Trophoblast cell (in vitro differentiated cells and primary cell): ENCODE results near the gene ZNF277.

Experiments
- DNase-seq, 2 donors: peaks; one replicate each; pipeline ENCODE4 v3.0.0-alpha.2; 2016
- H2AFZ ChIP-seq: 2 replicates; pipeline ENCODE4 v1.6.1; 2013; ENCODE audit warnings: low read length, moderate library complexity, mild to moderate bottlenecking; ENCODE audit not compliant: insufficient read depth, poor library complexity
- H2AK5ac ChIP-seq: 2 replicates; pipeline ENCODE4 v1.6.1; 2013; ENCODE audit warnings: mild to moderate bottlenecking, low read length
- H2BK120ac ChIP-seq: 2 replicates; pipeline ENCODE4 v1.6.1; 2013; ENCODE audit warnings: low read length, mild to moderate bottlenecking, moderate library complexity; ENCODE audit not compliant: insufficient read depth, poor library complexity
- H2BK12ac ChIP-seq: 2 replicates; pipeline ENCODE4 v1.6.1; 2013; ENCODE audit warnings: mild to moderate bottlenecking, low read length, moderate library complexity
- H2BK5ac ChIP-seq: 2 replicates; pipeline ENCODE4 v1.6.1; 2013; ENCODE audit warnings: low read length, low read depth, moderate library complexity, mild to moderate bottlenecking; ENCODE audit not compliant: poor library complexity
- H3K14ac ChIP-seq: 2 replicates; pipeline ENCODE4 v1.6.1; 2013; ENCODE audit warnings: mild to moderate bottlenecking, low read length
- H3K18ac ChIP-seq: 2 replicates; pipeline ENCODE4 v1.6.1; 2013; ENCODE audit warnings: mild to moderate bottlenecking, low read length
- H3K23ac ChIP-seq: 2 replicates; pipeline ENCODE4 v1.6.1; 2013; ENCODE audit warnings: low read length
- H3K27ac ChIP-seq: 2 replicates; pipeline ENCODE4 v1.5.1; 2013; ENCODE audit warnings: low read depth, mild to moderate bottlenecking, inconsistent platforms, low read length, moderate library complexity
- H3K27me3 ChIP-seq: 2 replicates; pipeline ENCODE4 v1.6.1; 2013; ENCODE audit warnings: inconsistent platforms, mild to moderate bottlenecking, low read length, moderate library complexity; ENCODE audit not compliant: insufficient read depth
- H3K36me3 ChIP-seq, 2 experiments: 1 replicate in 1 of 2; 2 replicates in 1 of 2; pipeline ENCODE4 v1.6.1; 2013; ENCODE audit warnings: low read length in 2 of 2, mild to moderate bottlenecking in 2 of 2, moderate library complexity in 1 of 2; ENCODE audit not compliant: insufficient read depth in 2 of 2, control insufficient read depth in 1 of 2
- H3K4ac ChIP-seq: 2 replicates; pipeline ENCODE4 v1.6.1; 2013; ENCODE audit warnings: low read depth, mild to moderate bottlenecking, low read length, moderate library complexity
- H3K4me1 ChIP-seq, 2 experiments: 1 replicate in 1 of 2; 2 replicates in 1 of 2; pipeline ENCODE4 v1.6.1; 2013; ENCODE audit warnings: low read length in 2 of 2, mild to moderate bottlenecking in 2 of 2, moderate library complexity in 1 of 2; ENCODE audit not compliant: insufficient read depth in 2 of 2, control insufficient read depth in 1 of 2
- H3K4me2 ChIP-seq: 2 replicates; pipeline ENCODE4 v1.6.1; 2013; ENCODE audit warnings: inconsistent platforms, mild to moderate bottlenecking, low read length, moderate library complexity
- H3K4me3 ChIP-seq: 2 replicates; pipeline ENCODE4 v1.5.1; 2013; ENCODE audit warnings: mild to moderate bottlenecking, low read depth, low read length, inconsistent platforms
- H3K79me1 ChIP-seq: one replicate; pipeline ENCODE4 v1.6.1; 2013; ENCODE audit warnings: low read length
- H3K79me2 ChIP-seq: 2 replicates; pipeline ENCODE4 v1.6.1; 2013; ENCODE audit warnings: low read length, mild to moderate bottlenecking; ENCODE audit not compliant: control insufficient read depth, insufficient read depth, poor library complexity
- H3K9ac ChIP-seq: 2 replicates; pipeline ENCODE4 v1.6.1; 2013; ENCODE audit warnings: mild to moderate bottlenecking, low read length
- H3K9me3 ChIP-seq: 2 replicates; pipeline ENCODE4 v1.6.1; 2013; ENCODE audit warnings: low read depth, mild to moderate bottlenecking, control low read depth, inconsistent platforms, low read length; ENCODE audit not compliant: insufficient read depth
- H4K12ac ChIP-seq: 2 replicates; pipeline ENCODE4 v1.6.1; 2013; ENCODE audit warnings: low read depth, mild to moderate bottlenecking, low read length, moderate library complexity
- H4K8ac ChIP-seq: 2 replicates; pipeline ENCODE4 v1.6.1; 2013; ENCODE audit warnings: low read depth, mild to moderate bottlenecking, low read length, moderate library complexity
- H4K91ac ChIP-seq: one replicate; pipeline ENCODE4 v1.6.1; 2013; ENCODE audit warnings: low read depth, mild to moderate bottlenecking, low read length, moderate library complexity
- WGBS: extraction: QIAGEN DNeasy Blood & Tissue Kit; methylation state at CpG from one replicate; pipeline ENCODE4 v1.1.7; 2013; ENCODE audit warnings: missing lambda C conversion rate; ENCODE audit not compliant: insufficient read length, insufficient coverage; ENCODE audit errors: extremely low coverage; 5-methylcytosine and 5-hydroxymethylcytosine counted together

ZNF277 gene

DNA sequence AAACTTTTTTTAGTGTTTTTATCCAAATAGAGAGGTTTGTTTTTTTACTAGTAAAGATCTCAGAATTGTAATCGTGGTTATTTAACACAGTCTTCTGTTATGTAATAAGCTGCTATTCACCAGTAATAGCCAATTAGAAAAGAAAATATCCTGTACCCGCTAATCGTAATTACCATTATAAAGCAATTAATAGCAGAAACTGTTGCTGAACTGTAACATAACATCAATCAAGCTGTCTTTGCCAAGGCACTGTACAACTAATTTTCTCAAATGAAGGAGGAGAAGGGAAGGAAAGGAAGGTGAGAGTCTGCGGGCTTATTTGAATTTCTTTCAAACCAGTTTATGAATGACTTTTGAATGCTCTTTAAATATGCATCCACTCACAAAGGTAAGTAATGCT lies 9.3 kb downstream of the ZNF277 start:
- H2AK5ac ChIP-seq, result no peak overlapping the region
- no peak overlapping the region for H3K14ac ChIP-seq
- peaks cover 3% of the 10 kb centered on the region for H3K79me2 ChIP-seq
- no peak overlapping the region for H3K9ac ChIP-seq
- no peak overlapping the region for H3K4ac ChIP-seq
- H3K79me1 ChIP-seq, result no peaks in the 10 kb centered on the region
- no peak overlapping the region for H3K18ac ChIP-seq
- H3K36me3 ChIP-seq, result no peaks in the 10 kb centered on the region
- no peak overlapping the region for H2BK5ac ChIP-seq
- no peak overlapping the region for H2BK12ac ChIP-seq
- no peak for DNase-seq
- H3K27me3 ChIP-seq, result no peaks in the 10 kb centered on the region
- H4K8ac ChIP-seq, result no peak overlapping the region
- no peak overlapping the region for H3K23ac ChIP-seq
- WGBS, result no CpG with 5 or more reads among the region's 4 CpGs
- no peak overlapping the region for H2AFZ ChIP-seq
- no peaks in the 10 kb centered on the region for H3K9me3 ChIP-seq
- H3K27ac ChIP-seq, result no peak overlapping the region
- peaks cover 0 to 2% of the 10 kb centered on the region in 2 experiments for H3K4me1 ChIP-seq
- H4K12ac ChIP-seq, result no peak overlapping the region
- H4K91ac ChIP-seq, result no peak overlapping the region
- no peak overlapping the region for H3K4me3 ChIP-seq
- H2BK120ac ChIP-seq, result no peak overlapping the region
- no peak overlapping the region for H3K4me2 ChIP-seq

DNA sequence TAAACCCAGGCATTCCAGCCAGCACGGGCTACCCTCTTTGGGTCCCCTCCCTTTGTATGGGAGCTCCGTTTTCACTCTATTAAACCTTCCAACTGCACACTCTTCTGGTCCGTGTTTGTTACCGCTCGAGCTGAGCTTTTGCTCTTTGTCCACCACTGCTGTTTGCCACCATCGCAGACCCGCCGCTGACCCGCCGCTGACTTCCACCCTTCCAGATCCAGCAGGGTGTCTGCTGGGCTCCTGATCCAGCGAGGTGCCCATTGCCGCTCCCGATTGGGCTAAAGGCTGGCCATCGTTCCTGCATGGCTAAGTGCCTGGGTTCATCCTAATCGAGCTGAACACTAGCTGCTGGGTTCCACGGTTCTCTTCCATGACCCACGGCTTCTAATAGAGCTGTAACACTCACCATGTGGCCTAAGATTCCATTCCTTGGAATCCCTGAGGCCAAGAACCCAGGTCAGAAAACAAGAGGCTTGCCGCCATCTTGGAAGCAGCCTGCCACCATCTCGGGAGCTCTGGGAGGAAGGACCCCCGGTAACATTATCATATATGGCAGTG lies 14.5 kb downstream of the ZNF277 start:
- Histone ChIP-seq H3K27ac (no peak overlapping the region), H3K27me3 (no peaks in the 10 kb centered on the region), H2AK5ac (no peak overlapping the region), H3K4me2 (no peak overlapping the region), H3K79me1 (no peaks in the 10 kb centered on the region), H4K91ac (no peak overlapping the region), H4K8ac (no peak overlapping the region), H2BK120ac (no peak overlapping the region), H3K4ac (no peak overlapping the region), H3K23ac (no peak overlapping the region), H3K9ac (no peak overlapping the region), H2BK12ac (no peak overlapping the region), H3K36me3 (peaks cover 0 to 3% of the 10 kb centered on the region in 2 experiments), H3K18ac (no peak overlapping the region), H2AFZ (no peak overlapping the region), H3K4me1 (peaks cover 0 to 2% of the 10 kb centered on the region in 2 experiments), H3K9me3 (no peaks in the 10 kb centered on the region), H3K79me2 (peaks cover 3% of the 10 kb centered on the region), H2BK5ac (no peak overlapping the region), H3K4me3 (no peak overlapping the region), H4K12ac (no peak overlapping the region), H3K14ac (no peak overlapping the region)
- DNase-seq, result no peak
- WGBS, result no CpG with 5 or more reads among the region's 20 CpGs

DNA sequence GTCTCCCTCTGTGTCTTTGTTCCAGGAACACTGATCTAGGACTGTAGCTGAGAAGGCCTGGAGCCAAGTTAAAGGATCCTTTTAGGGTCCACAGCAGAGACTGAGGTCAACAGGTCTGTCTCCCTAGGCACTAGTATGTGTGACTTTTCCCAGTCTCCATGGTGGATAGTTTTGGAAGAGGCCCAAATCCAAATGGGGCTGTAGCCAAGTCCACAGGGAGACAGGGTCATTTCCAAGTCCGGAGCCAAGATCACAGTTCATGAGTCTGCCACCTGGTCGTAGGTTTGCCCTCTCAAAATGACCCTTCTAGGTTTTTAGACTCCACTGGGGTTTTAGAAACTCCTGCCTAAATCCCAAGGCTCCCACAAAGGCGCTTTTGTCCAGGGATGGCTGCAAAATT lies 16.8 kb downstream of the ZNF277 start:
- Histone ChIP-seq H3K18ac (no peak overlapping the region), H3K23ac (no peak overlapping the region), H3K4me3 (no peak overlapping the region), H3K4me2 (no peak overlapping the region), H3K4ac (no peak overlapping the region), H3K27ac (no peak overlapping the region), H2AFZ (no peak overlapping the region), H2BK5ac (no peak overlapping the region), H3K79me2 (peaks cover 3% of the 10 kb centered on the region), H3K27me3 (no peaks in the 10 kb centered on the region), H2BK120ac (no peak overlapping the region), H3K4me1 (no peaks in the 10 kb centered on the region), H3K36me3 (peaks cover 0 to 3% of the 10 kb centered on the region in 2 experiments), H3K14ac (no peak overlapping the region), H2BK12ac (no peak overlapping the region), H4K12ac (no peak overlapping the region), H3K9me3 (no peaks in the 10 kb centered on the region), H4K8ac (no peak overlapping the region), H3K9ac (no peak overlapping the region), H2AK5ac (no peak overlapping the region), H4K91ac (no peak overlapping the region), H3K79me1 (no peaks in the 10 kb centered on the region)
- no peak for DNase-seq
- WGBS, result no CpG with 5 or more reads among the region's 3 CpGs

GRCh38 chr7:112224186-112224585 lies 17.7 kb downstream of the ZNF277 start:
- no peak overlapping the region for H2BK120ac ChIP-seq
- H3K27me3 ChIP-seq, result no peaks in the 10 kb centered on the region
- no peak overlapping the region for H3K4ac ChIP-seq
- no peak overlapping the region for H3K23ac ChIP-seq
- H3K36me3 ChIP-seq, result peaks cover 0 to 3% of the 10 kb centered on the region in 2 experiments
- H3K4me3 ChIP-seq, result no peak overlapping the region
- H2BK5ac ChIP-seq, result no peak overlapping the region
- H4K91ac ChIP-seq, result no peak overlapping the region
- no CpG with 5 or more reads among the region's 2 CpGs for WGBS
- H3K4me2 ChIP-seq, result no peak overlapping the region
- H3K4me1 ChIP-seq, result no peaks in the 10 kb centered on the region
- no peak overlapping the region for H2AFZ ChIP-seq
- H4K8ac ChIP-seq, result no peak overlapping the region
- H3K79me1 ChIP-seq, result no peaks in the 10 kb centered on the region
- H4K12ac ChIP-seq, result no peak overlapping the region
- H3K9ac ChIP-seq, result no peak overlapping the region
- peaks cover 3% of the 10 kb centered on the region for H3K79me2 ChIP-seq
- no peak overlapping the region for H3K14ac ChIP-seq
- H2BK12ac ChIP-seq, result no peak overlapping the region
- no peaks in the 10 kb centered on the region for H3K9me3 ChIP-seq
- no peak for DNase-seq
- H3K27ac ChIP-seq, result no peak overlapping the region
- no peak overlapping the region for H2AK5ac ChIP-seq
- H3K18ac ChIP-seq, result no peak overlapping the region
